ENCODE data around the gene KCNJ1. TPM values are rescaled to one million over a fixed set of nuclear protein-coding genes. Genes with fewer than 3 reads are reported as not detected.

Gene KCNJ1
- total and polyA plus RNA-seq, 10 of the 15 experiments (the other 5 are each of a cell fraction or from before 2014, with no cell fraction given): not detected

DNA sequence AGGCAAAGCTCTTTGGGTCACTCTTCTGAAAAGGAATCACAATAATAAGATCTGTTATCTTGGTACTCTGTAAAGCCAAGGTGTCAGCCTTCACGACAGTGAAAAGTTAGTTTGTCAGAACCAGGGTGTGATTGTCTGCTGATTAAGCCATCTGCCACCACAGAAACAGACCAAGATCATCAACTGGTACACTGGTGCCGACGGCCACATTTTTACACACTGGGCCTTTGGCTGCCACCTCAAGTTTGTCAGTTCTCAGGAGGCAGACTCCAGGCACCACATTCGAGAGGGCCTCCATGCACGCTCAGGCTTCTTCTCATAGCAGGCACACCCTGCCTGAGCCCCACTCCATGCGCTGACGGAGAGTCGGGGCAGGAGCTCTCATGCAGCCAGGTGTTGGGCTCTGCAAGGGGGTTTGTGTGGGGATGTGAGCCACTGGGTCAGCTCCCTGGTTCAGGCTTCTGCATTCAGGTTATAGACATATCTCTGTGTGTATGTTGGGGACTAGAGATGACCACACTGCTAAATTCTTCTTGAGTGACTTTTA is 66.2 kb downstream of the KCNJ1 start:
- H2AFZ ChIP-seq (ENCODE audit: control insufficient read depth, low read depth, low read length): no peak overlapping the region
- WGBS (ENCODE audit: insufficient coverage, insufficient replicate concordance, low lambda C conversion rate, missing lambda C conversion rate): 97% methylated on average over 8 of the region's 8 CpGs
- no peaks in the 10 kb centered on the region for H3K9me3 ChIP-seq (replicated peaks; ENCODE audit: control insufficient read depth, insufficient read depth, low read length)
- no peaks in the 10 kb centered on the region for H3K79me2 ChIP-seq (ENCODE audit: control insufficient read depth, insufficient read depth, low read length)
- H3K27me3 ChIP-seq (replicated peaks in 1 of 2; ENCODE audit: control insufficient read depth in 2 of 2, insufficient read depth in 2 of 2, low read length in 1 of 2): no peaks in the 10 kb centered on the region
- SMC1A ChIA-PET (ENCODE audit: uncharacterized antibody, unreplicated experiment): interaction anchor here (1.2 kb wide), 1 partner anchor 30 kb away, joined by 3 read pairs; no protein-coding TSS in a partner anchor
- DNase-seq (ENCODE audit: low read depth, low spot score) (no peak), FAIRE-seq (no peak), ATAC-seq (no peak)
- H3K4me3 ChIP-seq: no peak overlapping the region
- POLR2A ChIA-PET: no interaction called here
- H3K4me1 ChIP-seq (ENCODE audit: control insufficient read depth, insufficient read depth, low read length): peaks cover 8% of the 10 kb centered on the region
- RAD21 ChIA-PET (ENCODE audit: unreplicated experiment): no interaction called here
- no TSS peak for BruUV-seq (replicated peaks)
- peaks cover 4 to 24% of the 10 kb centered on the region in 2 experiments for H3K36me3 ChIP-seq (ENCODE audit: control insufficient read depth in 2 of 2, insufficient read depth in 2 of 2, low read length in 1 of 2)
- in situ Hi-C loops (cut with MboI) (no loop called here), intact Hi-C loops (cut with micrococcal nuclease; ENCODE audit: unreplicated experiment) (no loop called here)
- peaks cover 4% of the 10 kb centered on the region for H4K20me1 ChIP-seq (ENCODE audit: control insufficient read depth, insufficient read depth)
- no peak for TF ChIP-seq FOS (IDR thresholded peaks at IDR 0.05; ENCODE audit: borderline replicate concordance, extremely low read depth, insufficient read length)
- TF ChIP-seq CTCF (IDR thresholded peaks at IDR 0.05 in 2 of 3, conservative IDR thresholded peaks at IDR 0.05 in 1 of 3; ENCODE audit: control insufficient read depth in 2 of 3, extremely low read depth in 1 of 3, insufficient read depth in 1 of 3, low read depth in 3 of 3, low read length in 3 of 3): no peak
- no peak for TF ChIP-seq ATF2 (IDR thresholded peaks at IDR 0.05; ENCODE audit: low read length)
- TF ChIP-seq TBL1XR1 (IDR thresholded peaks at IDR 0.05; ENCODE audit: low read depth, low read length): no peak
- TF ChIP-seq ZNF207 (IDR thresholded peaks at IDR 0.05; ENCODE audit: borderline replicate concordance): no peak
- no peak for TF ChIP-seq RBBP5 (conservative IDR thresholded peaks at IDR 0.05)
- TF ChIP-seq KDM1A (IDR thresholded peaks at IDR 0.05; ENCODE audit: borderline replicate concordance): no peak
- no peak overlapping the region for H3K4me2 ChIP-seq (ENCODE audit: control insufficient read depth, insufficient read depth)
- H3K27ac ChIP-seq (ENCODE audit: control insufficient read depth, insufficient read depth): no peak overlapping the region
- no peak overlapping the region for H3K9ac ChIP-seq (ENCODE audit: control insufficient read depth, insufficient read depth, low read length)
- CTCF ChIA-PET: no interaction called here

Measured in GM12878 (cell line).